Activated T-helper 2 cell treated with anti-CD3 and anti-CD28 coated beads, Interferon-gamma antibody, Interleukin-2, Interleukin-4, amounts not matched to agents 10 μg/mL and 5 μg/mL and 100 μg/mL, durations not matched to agents 14 hours and 24 hours and 36 hours (primary cell): ENCODE data around the gene OSGIN1. TPM values are rescaled to one million over a fixed set of nuclear protein-coding genes. Genes with fewer than 3 reads are reported as not detected.

ENCODE experiments used
- DNase-seq: peaks from one replicate; pipeline ENCODE4 v3.0.0; 2021; ENCODE audit warnings: low spot score
- H3K27ac Mint-ChIP-seq: one replicate; pipeline ENCODE4 v1.8.0; 2021; ENCODE audit warnings: mixed read lengths
- H3K27me3 Mint-ChIP-seq: one replicate; pipeline ENCODE4 v1.8.0; 2021; ENCODE audit warnings: low read depth, mixed read lengths
- H3K36me3 Mint-ChIP-seq: one replicate; pipeline ENCODE4 v1.8.0; 2021; ENCODE audit warnings: low read depth, mixed read lengths
- H3K4me1 Mint-ChIP-seq: one replicate; pipeline ENCODE4 v1.8.0; 2021; ENCODE audit warnings: low read depth, mixed read lengths
- H3K4me3 Mint-ChIP-seq: one replicate; pipeline ENCODE4 v1.8.0; 2021; ENCODE audit warnings: low read depth, mild to moderate bottlenecking, moderate library complexity, mixed read lengths
- H3K9me3 Mint-ChIP-seq: one replicate; pipeline ENCODE4 v1.8.0; 2021; ENCODE audit warnings: mixed read lengths
- intact Hi-C: fragments of 100-400 bp; cut with micrococcal nuclease; formaldehyde crosslinking; loops from one replicate; pipeline ENCODE4 v1.15.1; 2023
- total RNA-seq: library from RNA; stranded (reverse); gene quantifications from 2 replicates; pipeline ENCODE4 v1.2.3, GENCODE V29; 2022

OSGIN1 gene
- total RNA-seq, 1 donor from 2014 or later, result 2.1 TPM

DNA sequence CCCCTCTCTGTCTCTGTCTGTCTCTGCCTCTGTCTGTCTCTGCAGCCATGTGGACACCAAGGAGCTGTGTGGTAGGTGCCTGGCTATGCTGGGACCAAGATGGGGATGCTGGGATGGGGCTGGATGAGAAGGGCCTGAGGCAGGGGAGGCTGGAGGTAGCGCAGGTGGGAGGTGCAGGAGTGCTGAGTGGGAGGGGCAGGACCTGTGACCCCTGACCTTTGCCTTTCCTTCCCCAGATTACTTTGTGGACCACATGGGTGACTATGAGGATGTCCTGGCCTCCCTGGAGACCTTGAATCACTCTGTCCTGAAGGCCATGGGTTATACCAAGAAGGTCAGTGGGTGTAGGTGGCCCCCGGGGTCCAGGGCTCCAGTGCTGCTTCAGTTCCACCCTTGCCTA is 27.8 kb downstream of the OSGIN1 start:
- DNase-seq, result no peak
- intact Hi-C loops, result no loop called here
- H3K27me3 Mint-ChIP-seq, result no peaks in the 10 kb centered on the region
- peaks cover 7% of the 10 kb centered on the region for H3K9me3 Mint-ChIP-seq
- no peaks in the 10 kb centered on the region for H3K4me1 Mint-ChIP-seq
- no peak overlapping the region for H3K4me3 Mint-ChIP-seq
- no peaks in the 10 kb centered on the region for H3K36me3 Mint-ChIP-seq
- H3K27ac Mint-ChIP-seq, result no peak overlapping the region

DNA sequence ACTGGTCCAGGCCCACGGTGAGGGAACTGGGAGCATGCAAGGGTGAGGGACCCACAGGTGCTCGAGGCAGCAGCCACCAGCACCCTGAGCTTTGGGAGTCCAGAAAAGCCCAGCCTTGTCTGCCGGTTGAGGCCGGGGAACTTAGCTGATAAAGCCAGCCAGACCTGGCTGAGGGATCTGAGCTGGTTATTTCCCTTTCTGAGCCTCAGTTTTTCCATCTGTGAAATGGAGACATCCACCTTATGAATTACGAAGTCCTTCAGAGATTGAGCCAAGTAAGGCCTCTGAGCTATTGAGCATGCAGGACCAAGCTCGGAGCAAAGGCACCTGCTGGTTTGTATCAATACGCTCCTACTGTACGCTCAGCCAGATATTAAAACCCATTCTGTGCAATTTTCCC is 28.8 kb downstream of the OSGIN1 start:
- H3K27me3 Mint-ChIP-seq, result peaks cover 5% of the 10 kb centered on the region
- intact Hi-C loops, result no loop called here
- DNase-seq, result no peak
- peaks cover 7% of the 10 kb centered on the region for H3K9me3 Mint-ChIP-seq
- no peaks in the 10 kb centered on the region for H3K4me1 Mint-ChIP-seq
- no peak overlapping the region for H3K4me3 Mint-ChIP-seq
- no peaks in the 10 kb centered on the region for H3K36me3 Mint-ChIP-seq
- no peak overlapping the region for H3K27ac Mint-ChIP-seq

DNA sequence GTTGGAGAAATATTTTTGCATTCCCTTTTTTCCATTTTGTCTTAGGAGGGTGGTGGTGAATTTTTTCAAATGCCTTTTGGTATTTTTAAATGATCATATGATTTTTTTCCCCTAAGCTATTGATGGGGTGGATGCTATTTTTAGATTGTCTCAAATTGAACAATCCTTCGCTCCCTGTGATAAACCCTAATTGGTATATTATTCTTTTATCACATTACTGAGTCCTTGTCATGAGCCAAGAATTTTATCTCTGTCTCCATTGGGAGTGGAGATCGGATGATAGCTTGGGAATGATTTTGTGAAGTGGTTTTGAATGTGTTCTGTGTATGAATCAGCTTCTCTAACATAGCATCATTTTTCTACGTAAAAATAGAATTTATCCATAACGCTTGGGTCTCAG is 30.5 kb downstream of the OSGIN1 start:
- H3K27ac Mint-ChIP-seq, result no peak overlapping the region
- DNase-seq, result no peak
- peaks cover 5% of the 10 kb centered on the region for H3K9me3 Mint-ChIP-seq
- peaks cover 7% of the 10 kb centered on the region for H3K27me3 Mint-ChIP-seq
- H3K4me1 Mint-ChIP-seq, result no peaks in the 10 kb centered on the region
- intact Hi-C loops, result no loop called here
- H3K4me3 Mint-ChIP-seq, result no peak overlapping the region
- no peaks in the 10 kb centered on the region for H3K36me3 Mint-ChIP-seq

- no peak for DNase-seq
- intact Hi-C loops, result no loop called here
- Mint-ChIP-seq H3K36me3 (no peaks in the 10 kb centered on the region), H3K4me3 (no peak overlapping the region), H3K4me1 (no peaks in the 10 kb centered on the region), H3K9me3 (no peaks in the 10 kb centered on the region), H3K27ac (no peak overlapping the region), H3K27me3 (peaks cover 19% of the 10 kb centered on the region)
Measured at GRCh38 chr16:83989300-83989699, 36.3 kb downstream of the OSGIN1 start.

- intact Hi-C loops, result no loop called here
- H3K4me1 Mint-ChIP-seq, result no peaks in the 10 kb centered on the region
- no peaks in the 10 kb centered on the region for H3K36me3 Mint-ChIP-seq
- no peaks in the 10 kb centered on the region for H3K9me3 Mint-ChIP-seq
- H3K27me3 Mint-ChIP-seq, result peaks cover 24% of the 10 kb centered on the region
- no peak overlapping the region for H3K4me3 Mint-ChIP-seq
- H3K27ac Mint-ChIP-seq, result no peak overlapping the region
- no peak for DNase-seq
Measured at GRCh38 chr16:83990492-83990891, 37.5 kb downstream of the OSGIN1 start.

DNA sequence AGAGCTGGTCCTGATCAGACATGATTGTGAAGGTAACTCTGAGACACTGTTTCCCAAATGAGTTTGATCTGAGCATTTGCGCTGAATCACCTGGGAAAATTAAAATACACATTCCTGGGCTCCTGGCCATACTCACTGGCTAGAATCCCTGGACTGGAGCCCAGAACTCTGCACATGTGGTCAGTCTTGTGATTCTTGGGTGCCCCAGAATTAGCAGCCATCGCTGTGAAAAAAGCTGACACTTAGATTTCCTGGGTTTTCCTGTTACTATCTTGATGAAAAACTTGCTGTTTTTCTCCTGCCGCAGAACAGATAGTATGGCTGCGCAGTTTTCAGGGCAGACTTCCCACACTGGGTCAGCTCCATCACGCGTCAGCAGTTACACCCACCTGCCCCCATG is 39.6 kb downstream of the OSGIN1 start:
- no peaks in the 10 kb centered on the region for H3K36me3 Mint-ChIP-seq
- H3K27me3 Mint-ChIP-seq, result peaks cover 28% of the 10 kb centered on the region
- DNase-seq, result no peak
- H3K4me1 Mint-ChIP-seq, result no peaks in the 10 kb centered on the region
- H3K4me3 Mint-ChIP-seq, result no peak overlapping the region
- no peak overlapping the region for H3K27ac Mint-ChIP-seq
- H3K9me3 Mint-ChIP-seq, result no peaks in the 10 kb centered on the region
- intact Hi-C loops, result no loop called here

- no peak overlapping the region for H3K4me3 Mint-ChIP-seq
- intact Hi-C loops, result no loop called here
- H3K27ac Mint-ChIP-seq, result no peak overlapping the region
- DNase-seq, result no peak
- peaks cover 21% of the 10 kb centered on the region for H3K27me3 Mint-ChIP-seq
- no peaks in the 10 kb centered on the region for H3K36me3 Mint-ChIP-seq
- no peaks in the 10 kb centered on the region for H3K9me3 Mint-ChIP-seq
- no peaks in the 10 kb centered on the region for H3K4me1 Mint-ChIP-seq
Measured at GRCh38 chr16:83994087-83994486, 41.0 kb downstream of the OSGIN1 start.

DNA sequence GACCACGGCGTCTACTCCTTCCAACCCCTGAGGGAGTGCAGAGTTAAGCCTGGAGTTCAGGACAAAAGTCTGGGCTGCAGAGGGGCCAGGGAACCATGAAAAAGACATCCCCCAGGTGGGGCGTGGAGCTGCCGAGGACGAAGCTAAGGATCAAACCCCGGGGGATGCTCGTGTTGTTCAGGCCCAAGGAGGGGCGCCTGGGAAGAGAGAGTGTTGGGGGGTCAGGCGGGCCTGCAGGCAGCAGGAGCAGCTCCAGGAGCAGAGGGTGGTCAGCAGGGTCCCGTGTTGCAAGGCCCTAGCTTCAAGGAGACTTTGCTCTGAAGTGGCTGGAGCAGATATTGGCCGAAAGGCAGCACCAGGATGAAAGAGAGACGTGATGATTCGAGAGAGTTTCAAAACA is 41.7 kb downstream of the OSGIN1 start:
- no peak for DNase-seq
- intact Hi-C loops, result no loop called here
- Mint-ChIP-seq H3K36me3 (no peaks in the 10 kb centered on the region), H3K4me3 (no peak overlapping the region), H3K27ac (no peak overlapping the region), H3K27me3 (peaks cover 19% of the 10 kb centered on the region), H3K4me1 (no peaks in the 10 kb centered on the region), H3K9me3 (no peaks in the 10 kb centered on the region)

DNA sequence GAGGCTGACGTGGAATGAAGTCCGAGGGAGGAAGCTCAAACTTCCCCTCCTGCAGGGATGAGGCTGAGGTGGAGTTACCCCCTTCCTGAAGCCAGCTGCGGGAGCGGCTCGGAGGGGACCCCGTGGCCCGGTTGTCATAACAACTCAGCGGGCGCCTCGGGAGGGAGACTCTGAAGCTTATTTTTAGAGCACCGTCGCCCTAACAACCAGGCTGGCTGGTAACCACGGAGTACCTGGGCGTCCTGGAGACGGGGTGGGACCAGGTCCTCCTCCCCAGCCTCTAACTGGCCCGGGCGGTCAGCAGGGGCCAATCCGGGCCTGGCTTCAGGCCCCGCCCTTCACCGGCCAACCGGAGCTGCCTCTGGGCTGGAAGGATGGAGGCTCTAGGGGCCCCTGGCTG is 42.7 kb downstream of the OSGIN1 start:
- no peak for DNase-seq
- H3K27me3 Mint-ChIP-seq, result peaks cover 16% of the 10 kb centered on the region
- H3K9me3 Mint-ChIP-seq, result no peaks in the 10 kb centered on the region
- H3K36me3 Mint-ChIP-seq, result no peaks in the 10 kb centered on the region
- H3K27ac Mint-ChIP-seq, result no peak overlapping the region
- intact Hi-C loops, result no loop called here
- H3K4me1 Mint-ChIP-seq, result no peaks in the 10 kb centered on the region
- H3K4me3 Mint-ChIP-seq, result no peak overlapping the region

DNA sequence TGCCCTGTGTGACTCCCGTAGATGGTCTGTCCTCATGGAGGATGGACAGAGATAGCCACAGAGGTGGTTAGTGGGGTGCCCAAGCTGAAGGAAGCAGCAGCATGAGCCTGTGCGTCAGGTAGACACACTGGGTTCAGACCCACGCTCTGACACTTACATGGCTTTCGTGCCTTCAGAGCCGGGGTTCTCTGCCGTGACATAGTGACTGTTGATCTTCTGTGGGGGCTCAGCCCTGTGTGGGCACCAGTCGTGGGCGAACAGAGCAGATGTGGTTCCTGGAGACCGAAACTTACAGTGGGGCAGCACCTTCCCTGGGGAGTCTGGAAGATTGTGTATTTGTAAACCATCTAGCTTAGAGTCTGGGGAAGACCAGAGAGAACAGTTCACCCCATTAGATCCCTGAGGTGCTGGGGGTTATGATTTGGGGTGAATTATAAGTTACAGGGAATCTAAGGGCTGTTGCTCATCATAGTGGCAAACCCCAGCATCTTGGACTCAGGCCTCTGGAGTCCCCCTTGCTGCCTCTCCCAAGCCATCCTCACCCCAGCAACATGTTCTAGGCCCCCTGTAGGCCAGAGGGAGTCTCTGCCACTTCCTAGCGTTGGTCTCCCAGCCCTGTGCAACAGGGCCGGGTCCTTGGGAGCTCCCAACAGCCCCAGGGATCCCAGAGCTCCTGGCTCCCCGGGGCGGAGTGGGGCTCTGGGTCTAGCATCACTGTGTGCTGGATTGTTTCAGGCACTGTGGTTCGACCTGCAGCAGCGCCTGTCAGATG is 43.6 kb downstream of the OSGIN1 start:
- Mint-ChIP-seq H3K4me3 (no peak overlapping the region), H3K36me3 (no peaks in the 10 kb centered on the region), H3K27ac (no peak overlapping the region), H3K4me1 (no peaks in the 10 kb centered on the region), H3K27me3 (peaks cover 16% of the 10 kb centered on the region), H3K9me3 (no peaks in the 10 kb centered on the region)
- intact Hi-C loops, result no loop called here
- DNase-seq, result no peak

- DNase-seq, result no peak
- Mint-ChIP-seq H3K4me1 (no peaks in the 10 kb centered on the region), H3K36me3 (no peaks in the 10 kb centered on the region), H3K4me3 (no peak overlapping the region), H3K9me3 (no peaks in the 10 kb centered on the region), H3K27me3 (peaks cover 16% of the 10 kb centered on the region), H3K27ac (no peak overlapping the region)
- intact Hi-C loops, result no loop called here
Measured at GRCh38 chr16:83998091-83998490, 45.1 kb downstream of the OSGIN1 start.

DNA sequence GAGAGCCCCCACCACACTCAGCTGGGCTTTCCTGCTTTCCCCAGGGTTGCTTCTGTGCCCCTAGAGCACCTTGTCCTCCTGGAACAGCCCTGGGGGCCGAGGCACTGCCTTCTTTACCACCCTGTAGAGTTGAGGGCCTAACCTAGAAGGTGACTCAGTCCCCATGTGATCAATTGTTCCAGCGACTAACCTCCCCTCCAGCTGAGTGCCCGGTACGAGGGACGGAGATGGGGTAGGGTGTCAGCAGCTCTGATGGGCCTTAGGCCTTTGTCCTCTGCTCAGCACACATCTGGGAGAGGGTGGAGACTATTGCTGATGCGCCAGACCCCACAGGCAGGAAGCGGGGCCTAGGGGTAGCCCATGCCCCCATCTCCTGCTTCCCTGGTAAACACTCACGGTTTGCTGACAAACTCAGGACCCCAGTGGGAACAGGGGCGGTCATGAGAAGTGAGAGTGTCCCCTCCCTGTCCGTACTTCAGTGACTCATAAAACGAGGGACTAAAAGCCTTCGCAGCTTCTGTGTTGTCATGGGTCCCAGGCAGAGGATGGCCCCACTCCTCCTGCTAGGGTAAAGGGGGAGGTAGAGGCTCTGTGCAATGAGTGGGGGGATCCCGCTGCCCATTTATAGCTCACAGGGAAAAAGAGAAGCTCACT is 48.1 kb downstream of the OSGIN1 start:
- Mint-ChIP-seq H3K27me3 (peaks cover 11% of the 10 kb centered on the region), H3K4me3 (no peak overlapping the region), H3K4me1 (no peaks in the 10 kb centered on the region), H3K27ac (no peak overlapping the region), H3K9me3 (no peaks in the 10 kb centered on the region), H3K36me3 (no peaks in the 10 kb centered on the region)
- intact Hi-C loops, result no loop called here
- no peak for DNase-seq

DNA sequence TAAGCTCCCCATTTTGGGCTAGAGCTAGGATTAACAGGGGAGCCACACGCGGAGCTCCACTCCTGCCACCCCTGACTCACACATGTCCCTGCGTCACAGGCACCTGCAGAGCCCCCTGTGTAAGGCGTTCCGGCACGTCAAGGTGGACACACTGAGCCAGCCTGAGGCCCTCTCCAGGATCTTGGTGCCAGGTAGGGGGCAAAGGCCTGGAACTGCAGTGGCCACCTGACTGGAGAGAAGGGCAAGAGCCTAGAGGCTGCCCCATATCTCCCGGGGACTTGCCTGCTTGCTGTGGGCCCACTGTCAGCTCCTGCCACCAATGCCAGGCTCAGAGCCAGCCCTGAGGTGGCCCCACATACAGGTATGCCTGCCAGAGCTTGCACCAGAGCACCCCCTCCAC is 48.7 kb downstream of the OSGIN1 start:
- Mint-ChIP-seq H3K9me3 (no peaks in the 10 kb centered on the region), H3K4me3 (no peak overlapping the region), H3K27ac (no peak overlapping the region), H3K27me3 (peaks cover 5% of the 10 kb centered on the region), H3K4me1 (no peaks in the 10 kb centered on the region), H3K36me3 (no peaks in the 10 kb centered on the region)
- intact Hi-C loops, result no loop called here
- DNase-seq, result no peak
